HG03280 (cell line): ENCODE data around the gene IHH.

Source experiments
- ATAC-seq: cut with Tn5 transposase; IDR thresholded peaks from one replicate; pipeline ENCODE4 v1.9.1; 2021; ENCODE audit warnings: mild to moderate bottlenecking, moderate library complexity; ENCODE audit not compliant: unreplicated experiment

Gene IHH

GRCh38 chr2:219020604-219021365 lies 39.9 kb downstream of the IHH start:
- ATAC-seq: no peak

GRCh38 chr2:219019436-219019835 lies 41.3 kb downstream of the IHH start:
- no peak for ATAC-seq

- no peak for ATAC-seq
These were observed 42.0 kb downstream of the IHH start for GRCh38 chr2:219018726-219019125.

- ATAC-seq: no peak
These were observed 42.4 kb downstream of the IHH start for GRCh38 chr2:219018286-219018685.

GRCh38 chr2:219017201-219017931 lies 43.4 kb downstream of the IHH start:
- ATAC-seq: no peak

GRCh38 chr2:219016721-219017120 lies 44.0 kb downstream of the IHH start:
- ATAC-seq: no peak

GRCh38 chr2:219010873-219011272 lies 49.8 kb downstream of the IHH start:
- ATAC-seq: no peak

GRCh38 chr2:219010162-219010756 lies 50.5 kb downstream of the IHH start:
- ATAC-seq: no peak

- ATAC-seq: no peak
These were observed 51.4 kb downstream of the IHH start for GRCh38 chr2:219009294-219009693.
